GM19463 (cell line): Measurements from ENCODE around the gene HAS3.
A peak's percentile ranks its signal among the peaks of the same experiment; 100 is the strongest.
"Not testable (repeated sequence)": the region's sequence is repeated elsewhere in the genome, so short reads cannot be mapped to it uniquely, and the experiment has no call there.

Experiments
- ATAC-seq: cut with Tn5 transposase; IDR thresholded peaks from one replicate; pipeline ENCODE4 v1.9.1; 2021; ENCODE audit warnings: mild to moderate bottlenecking, moderate library complexity; ENCODE audit not compliant: unreplicated experiment

The HAS3 gene, protein sequence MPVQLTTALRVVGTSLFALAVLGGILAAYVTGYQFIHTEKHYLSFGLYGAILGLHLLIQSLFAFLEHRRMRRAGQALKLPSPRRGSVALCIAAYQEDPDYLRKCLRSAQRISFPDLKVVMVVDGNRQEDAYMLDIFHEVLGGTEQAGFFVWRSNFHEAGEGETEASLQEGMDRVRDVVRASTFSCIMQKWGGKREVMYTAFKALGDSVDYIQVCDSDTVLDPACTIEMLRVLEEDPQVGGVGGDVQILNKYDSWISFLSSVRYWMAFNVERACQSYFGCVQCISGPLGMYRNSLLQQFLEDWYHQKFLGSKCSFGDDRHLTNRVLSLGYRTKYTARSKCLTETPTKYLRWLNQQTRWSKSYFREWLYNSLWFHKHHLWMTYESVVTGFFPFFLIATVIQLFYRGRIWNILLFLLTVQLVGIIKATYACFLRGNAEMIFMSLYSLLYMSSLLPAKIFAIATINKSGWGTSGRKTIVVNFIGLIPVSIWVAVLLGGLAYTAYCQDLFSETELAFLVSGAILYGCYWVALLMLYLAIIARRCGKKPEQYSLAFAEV

DNA sequence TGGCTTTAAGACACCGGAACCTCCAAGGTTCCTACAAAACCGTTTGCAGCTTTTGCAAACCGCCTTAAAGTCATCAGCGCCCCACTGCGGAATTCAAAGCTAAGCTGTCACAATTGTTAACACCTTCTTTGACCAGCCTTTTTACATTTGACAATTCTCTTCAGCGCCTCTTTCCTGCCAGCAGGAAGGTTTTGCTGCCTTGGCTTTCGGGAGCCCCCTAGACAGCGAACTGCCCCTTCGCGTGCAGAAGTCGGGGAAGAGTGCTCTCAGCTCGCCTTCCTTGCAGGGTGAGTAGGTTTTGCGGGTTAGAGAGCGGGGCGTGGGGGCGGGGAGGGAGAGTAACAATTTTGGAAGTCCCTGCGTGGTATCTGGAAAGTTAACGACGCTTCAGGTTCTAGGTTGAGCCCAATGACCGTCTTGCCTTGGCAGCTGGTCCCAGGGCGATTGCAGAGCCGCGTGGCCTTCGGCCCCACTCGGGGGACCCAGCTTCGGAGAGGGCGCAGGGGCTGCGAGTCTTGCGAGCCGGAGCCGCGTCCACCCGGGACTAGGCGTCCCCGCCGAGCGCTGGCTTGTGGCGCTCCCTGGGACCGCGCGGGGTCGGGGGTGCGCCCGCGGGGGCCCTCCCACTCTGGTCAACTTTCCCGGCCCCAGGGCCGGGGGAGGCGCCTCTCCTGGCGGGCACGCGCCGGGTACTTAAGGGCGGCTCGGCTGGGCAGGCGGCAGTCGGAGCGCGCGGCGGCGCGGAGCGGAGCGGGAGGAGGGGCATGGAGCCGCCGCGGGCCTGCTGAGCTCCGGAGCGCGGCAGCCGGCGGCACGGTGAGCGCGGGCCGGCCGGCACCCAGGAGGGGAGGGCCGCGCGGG lies at the start of gene HAS3:
TSS of gene HAS3 (plus strand) at position 153 of the 861 bp plus-strand sequence. CDS start 3,743 bp downstream, outside the sequence.
- ATAC-seq, result no peak

DNA sequence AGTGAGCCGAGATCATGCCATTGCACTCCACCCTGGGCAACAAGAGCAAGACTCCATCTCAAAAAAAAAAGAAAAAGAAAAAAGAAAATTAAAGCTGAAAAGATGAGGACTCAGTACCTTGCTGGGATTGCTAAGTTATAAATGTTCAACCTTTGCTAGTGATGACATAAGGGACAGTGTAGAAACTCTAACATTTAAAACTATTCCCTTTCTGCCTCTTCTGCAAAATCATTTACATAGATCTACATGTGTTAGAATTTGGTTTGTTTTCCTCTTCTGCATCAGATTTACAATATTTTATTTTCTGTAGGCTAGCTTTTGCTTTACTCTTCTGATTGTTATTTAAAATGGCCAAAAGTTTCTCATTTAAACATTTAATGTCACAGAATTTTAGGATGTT lies 49.5 kb upstream of the HAS3 start:
- ATAC-seq, result no peak

DNA sequence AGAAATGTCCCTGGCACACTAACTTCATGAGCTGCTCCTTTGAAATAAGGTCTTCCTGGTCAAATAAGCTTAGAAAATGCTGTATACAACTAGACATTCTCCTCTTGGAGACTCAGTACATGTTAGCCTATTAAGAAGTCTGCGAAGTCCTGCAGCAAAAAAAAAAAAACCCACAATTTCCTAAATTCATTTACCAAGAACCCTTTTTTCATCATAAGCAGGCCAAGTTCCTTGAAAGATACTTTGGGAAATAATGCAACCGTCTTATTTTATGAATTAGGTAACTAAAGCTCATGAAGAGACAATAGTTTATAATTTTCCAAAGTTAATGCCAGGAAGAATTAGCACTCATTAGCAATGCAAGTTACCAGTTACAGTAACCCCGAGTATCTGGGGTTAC lies 49.0 kb upstream of the HAS3 start:
- no peak for ATAC-seq

DNA sequence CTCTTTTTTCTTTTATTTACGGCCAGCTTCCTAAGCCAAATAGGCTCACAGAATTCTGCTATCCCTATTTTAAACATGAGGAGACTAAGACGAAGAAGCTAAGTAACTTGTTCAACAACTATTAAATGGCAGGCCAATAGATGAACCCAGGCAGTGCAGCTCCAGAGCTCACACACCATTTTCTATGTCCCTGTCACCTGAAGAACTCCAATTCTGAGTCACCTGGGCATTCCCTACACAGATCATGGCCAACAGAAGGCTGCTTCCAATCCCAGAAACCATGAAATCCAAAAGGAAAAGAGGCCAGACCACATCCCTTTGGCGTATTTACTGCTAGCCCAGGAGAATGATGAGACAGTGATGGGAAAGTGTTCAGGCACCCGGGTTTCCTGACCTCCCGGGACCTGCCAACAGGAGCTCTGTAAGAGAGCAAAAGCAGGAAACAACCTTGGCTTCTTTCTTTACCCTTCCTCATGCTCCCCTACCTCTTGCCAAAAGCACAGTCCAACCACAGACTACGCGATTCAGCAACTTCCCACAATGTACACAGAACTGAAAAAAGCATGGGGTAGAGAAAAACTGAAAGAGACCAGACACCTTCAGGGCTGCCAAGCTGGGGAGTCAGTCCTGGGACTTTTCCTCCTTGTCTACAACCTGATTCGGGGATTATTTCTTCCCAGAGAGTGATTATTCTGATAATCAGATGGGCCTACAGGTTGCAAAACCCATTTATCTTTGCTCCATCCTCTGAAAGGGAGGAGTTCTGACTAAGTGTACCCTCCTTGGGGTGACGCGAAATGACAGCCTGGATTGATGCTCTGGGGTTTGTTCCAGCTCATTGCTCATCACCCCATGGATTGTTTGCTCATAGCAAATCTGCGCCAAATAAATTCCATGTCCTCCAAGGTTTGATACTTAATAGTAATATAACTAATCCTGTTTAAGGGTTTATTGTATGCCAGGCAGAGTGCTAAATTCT lies 47.8 kb upstream of the HAS3 start:
- peak; percentile 54 for ATAC-seq

DNA sequence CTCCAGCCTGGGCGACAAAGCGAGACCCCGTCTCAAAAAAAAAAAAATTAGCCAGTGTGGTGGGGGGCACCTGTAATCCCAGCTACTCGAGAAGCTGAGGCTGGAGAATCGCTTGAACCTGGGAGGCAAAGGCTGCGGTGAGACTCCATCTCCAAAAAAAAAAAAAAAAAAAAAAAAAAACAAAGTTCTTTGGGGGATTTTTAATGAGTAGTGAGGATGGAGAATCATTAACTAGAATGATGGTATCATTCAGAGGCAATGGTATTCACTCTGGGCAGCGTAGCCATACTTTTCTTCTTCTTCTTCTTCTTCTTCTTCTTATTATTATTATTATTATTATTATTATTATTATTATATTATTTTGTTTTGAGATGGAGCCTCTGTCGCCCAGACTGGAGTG lies 42.0 kb upstream of the HAS3 start:
- not testable (repeated sequence) for ATAC-seq

DNA sequence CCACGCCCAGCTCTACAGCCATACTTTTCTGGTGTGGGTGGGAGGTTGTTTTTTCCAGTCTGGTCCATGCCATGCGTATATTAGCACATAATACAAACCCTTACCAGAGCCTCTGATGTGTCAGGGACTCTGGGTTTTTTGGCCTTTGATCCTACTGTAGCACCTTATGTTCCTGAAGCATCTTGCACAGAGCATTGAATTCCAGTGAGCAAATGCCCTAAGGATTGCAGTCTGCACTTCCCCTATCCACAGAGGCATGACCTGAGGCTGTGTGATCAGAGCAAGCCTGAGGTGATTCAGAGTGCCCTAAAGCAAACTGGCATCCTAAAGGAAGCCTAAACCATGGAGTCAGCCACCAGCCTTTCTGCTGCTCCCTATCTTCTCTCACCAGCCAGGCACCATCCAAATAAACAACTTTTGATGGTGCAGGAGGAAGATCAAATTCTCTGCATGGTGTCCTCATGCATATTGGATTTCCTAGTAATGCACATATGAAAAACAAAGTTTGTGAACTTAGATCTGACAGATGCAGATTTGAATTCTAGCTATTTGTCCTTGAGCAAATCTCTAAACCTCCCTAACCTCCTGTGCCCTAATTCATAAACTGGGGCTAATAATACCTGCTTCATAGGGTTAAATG lies 41.2 kb upstream of the HAS3 start:
- ATAC-seq, result no peak

DNA sequence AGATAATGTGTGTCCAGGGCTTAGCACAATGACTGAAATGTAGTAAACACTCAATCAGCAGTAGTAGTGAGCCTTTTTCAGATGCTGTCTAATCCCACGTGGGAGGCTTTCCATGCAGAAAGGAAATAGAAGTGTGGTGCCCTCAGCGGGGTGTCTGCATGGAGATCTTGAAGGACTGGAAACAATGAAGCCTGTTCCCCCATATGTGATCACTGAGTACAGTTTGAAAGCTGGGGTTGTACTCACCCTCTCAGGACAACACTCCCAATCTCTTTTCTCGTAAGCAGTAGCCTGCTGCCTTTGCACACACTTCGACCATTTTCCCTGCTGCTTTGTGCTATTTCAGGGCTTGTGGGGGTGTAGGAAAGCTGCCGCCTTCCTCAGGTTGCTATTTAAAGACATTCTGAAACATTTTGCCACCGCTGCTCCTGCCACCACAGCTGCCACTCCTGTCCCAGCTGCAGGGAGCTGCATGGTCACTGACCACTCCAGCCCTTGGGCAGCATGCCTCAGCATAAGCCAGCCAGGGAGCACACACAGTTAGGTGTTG lies 40.6 kb upstream of the HAS3 start:
- no peak for ATAC-seq

DNA sequence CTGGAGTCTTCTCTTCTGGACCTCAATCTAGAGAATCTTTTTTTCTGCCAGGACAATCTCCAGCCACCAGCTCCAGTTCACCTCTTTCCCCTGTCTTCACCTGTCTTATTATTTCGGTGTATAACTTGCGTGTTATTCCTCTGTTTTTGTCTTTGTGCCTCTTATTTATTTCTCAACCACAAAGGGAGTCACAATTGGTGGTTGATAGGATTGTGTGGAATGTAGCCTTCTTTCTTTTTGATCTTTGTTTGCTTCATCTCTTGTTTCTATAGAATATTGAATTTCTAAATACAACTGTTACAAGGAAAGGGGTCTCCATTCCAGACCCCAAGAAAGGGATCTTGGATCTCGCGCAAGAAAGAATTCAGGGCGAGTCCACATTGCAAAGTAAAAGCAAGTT lies 35.9 kb upstream of the HAS3 start:
- no peak for ATAC-seq

DNA sequence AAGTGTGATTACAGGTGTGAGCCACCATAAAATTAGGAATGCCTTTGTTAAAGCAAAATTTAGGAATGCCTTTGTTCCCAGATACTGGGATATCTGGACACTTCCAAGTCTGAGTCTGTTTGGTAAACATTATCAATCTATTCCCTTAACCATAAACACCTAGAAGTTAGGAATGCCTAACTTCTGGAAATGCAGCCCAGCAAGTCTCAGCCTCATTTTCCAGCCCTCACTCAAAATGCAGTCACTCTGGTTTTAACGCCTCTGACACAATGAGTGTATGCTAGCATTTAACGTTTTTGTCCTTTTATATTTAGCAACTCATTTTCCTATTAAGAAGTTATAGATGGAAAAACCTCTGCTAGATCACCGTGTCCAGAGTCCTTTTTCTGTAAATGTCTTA lies 34.4 kb upstream of the HAS3 start:
- no peak for ATAC-seq

DNA sequence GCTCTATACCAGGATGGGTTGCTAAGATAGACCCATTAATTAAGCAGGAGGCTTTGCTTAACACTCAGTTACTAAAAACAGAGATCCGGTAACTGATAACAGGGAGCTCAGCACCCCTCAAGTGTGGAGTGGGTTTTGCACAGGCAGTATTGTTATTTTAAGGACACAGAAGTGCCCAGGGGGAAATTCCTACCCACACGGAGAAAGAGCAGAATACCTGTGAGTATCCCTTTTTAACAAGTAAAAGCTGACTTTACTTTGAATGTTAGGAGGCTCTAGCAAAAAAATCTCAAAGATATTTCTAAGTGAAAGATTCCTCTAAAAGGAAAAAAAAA lies 32.8 kb upstream of the HAS3 start:
- ATAC-seq, result no peak

DNA sequence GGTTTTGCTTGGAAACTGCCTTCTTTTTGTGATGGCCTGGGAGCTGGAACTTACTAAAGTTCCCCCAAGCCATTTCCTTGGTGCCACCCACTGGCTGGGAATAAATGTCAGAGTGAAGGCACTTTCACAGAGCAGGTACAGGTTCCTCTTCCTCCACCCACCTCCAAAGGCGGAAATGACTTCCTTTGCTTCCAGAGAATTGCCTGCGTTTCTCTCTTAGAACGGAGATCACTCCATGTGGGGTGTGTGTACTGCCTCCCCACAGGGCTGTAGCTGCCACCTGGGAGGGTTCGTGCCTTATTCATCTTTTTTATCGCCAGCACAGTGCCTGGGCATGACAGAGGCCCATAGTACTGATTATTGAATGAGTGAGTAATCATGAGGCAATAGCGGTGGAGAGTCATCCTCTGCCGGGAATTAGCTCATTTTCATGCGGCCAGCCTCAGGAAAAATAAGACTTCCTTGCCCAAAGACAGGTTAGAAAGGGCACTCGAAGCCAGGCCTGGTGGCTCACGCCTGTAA lies 32.2 kb upstream of the HAS3 start:
- ATAC-seq, result no peak

DNA sequence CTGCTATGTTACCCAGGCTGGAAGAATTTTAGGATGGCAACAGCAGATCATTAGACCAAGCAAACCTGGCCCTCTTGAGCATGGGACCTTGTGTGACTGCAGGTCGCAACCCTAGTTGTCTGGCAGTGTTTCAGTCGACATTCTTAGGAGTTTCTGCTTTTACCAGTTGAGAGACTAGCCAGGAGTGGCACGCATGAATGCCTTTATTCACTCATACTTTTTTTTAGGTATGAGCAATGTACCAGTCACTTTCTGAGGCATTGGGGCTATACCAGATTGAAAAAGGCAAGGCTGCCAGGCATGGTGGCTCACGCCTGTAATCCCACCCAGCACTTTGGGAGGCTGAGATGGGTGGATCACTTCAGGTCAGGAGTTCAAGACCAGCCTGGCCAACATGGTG lies 28.2 kb upstream of the HAS3 start:
- ATAC-seq, result no peak

DNA sequence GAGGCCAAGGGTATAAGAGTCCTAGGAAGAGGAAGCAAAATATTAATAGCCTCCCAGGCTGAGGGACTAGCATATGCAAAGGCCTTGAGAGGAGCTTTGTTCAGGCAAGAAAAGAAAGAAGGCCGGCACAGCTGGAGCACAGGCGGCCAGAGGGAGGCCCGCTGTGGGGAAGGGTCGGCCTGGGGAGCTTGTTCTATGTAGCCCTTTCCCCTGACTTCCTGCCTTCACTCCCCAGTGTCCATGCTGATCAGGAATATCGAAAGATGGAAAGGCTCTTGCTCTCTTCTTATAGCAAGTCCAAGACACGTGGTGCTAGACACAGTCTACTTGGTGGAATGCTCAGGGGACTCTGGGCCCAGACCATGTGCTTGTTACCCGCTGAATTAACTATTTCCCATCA lies 27.4 kb upstream of the HAS3 start:
- ATAC-seq, result no peak

DNA sequence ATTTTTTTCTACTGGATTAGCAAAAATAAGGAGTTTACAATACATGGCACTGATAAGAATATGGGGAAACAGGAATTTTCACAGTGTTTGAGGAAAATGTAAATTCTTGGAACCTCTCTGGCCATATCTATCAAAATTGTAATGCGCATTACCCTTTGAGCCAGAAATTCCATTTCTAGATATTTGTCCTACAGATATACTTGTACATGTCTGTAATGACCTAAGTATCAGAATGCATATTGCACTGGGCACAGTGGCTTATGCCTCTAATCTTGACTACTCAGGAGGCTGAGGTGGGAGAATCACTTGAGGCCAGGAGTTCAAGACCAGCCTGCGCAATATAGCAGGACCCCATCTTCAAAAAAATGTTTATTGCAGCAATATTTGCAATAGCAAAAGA lies 25.8 kb upstream of the HAS3 start:
- no peak for ATAC-seq

DNA sequence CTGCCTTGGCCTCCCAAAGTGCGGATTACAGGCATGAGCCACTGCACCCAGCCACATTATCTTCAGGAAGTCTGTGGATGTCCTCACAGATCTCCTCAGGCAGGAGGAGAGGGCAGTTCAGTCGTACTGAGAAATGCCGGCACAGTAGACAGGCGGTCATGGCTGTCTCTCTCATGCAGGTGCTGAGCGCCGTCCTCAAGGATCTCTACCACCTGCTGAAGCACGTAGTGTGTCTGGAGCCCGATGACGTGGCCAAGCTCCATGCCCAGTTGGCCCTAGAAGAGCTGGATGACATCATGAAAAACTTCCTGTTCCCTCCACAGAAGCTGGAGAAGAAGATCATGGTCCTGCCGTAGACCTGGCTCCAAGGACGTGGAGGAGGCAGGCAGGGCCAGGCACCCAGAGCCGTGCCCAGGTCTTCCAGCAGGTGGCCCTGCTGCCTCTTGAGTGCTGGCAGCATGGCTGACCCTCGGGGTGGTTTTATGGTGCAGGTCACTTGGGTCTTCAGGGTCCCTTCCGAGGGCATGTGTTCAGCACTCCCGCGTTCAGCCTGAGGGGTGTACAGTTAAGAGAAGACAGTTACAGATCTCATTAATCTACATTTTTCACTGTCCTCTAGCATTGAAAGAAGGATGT lies 22.0 kb upstream of the HAS3 start:
- ATAC-seq, result no peak

DNA sequence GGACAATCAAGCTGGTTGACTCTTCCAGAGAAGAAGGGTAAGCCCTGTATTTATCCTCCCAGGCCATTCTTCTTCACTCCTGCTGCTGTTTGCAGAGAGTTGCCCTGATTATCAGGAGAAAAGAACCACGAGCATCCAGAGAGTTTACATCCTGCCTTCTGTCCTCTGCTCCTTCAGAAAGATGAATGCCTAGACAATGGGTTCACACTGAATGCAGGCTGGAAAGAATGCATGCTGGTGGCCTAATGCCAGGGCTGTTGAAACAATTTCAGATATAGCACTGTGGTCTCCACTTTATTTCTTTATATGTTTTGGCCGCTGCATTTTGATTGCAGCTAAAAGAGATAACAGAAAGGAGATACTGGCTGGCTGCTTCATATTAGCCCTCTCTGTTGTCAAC lies 21.2 kb upstream of the HAS3 start:
- ATAC-seq, result no peak

DNA sequence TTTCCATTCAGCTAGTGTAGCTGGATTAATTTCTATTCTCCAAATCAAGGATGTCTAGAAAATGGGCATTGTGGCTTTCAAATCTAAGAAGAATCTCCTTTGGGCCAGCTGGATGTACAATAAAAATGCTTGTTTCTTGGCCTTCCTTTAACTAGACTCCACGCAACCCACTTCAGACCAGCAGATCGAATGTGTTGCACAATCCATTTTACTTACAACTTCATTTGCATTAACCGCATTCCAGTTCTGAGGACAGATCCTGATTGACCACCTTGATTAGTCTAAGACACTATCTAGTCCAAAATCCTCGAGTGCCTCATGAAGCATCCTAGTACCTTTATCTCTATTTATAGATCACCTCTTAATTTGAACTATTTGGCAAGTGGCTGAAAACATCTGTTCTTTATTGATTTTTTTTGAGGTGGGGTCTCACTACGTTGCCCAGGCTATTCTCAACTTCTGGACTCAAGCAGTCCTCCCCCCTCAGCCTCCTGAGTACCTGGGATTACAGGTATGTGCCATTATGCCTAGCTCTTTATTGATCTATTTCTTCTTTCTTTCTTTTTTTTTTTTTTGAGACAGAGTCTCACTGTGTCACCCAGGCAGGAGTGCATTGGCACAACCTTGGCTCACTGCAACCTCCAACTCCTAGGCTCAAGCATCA lies 20.3 kb upstream of the HAS3 start:
- ATAC-seq, result no peak

DNA sequence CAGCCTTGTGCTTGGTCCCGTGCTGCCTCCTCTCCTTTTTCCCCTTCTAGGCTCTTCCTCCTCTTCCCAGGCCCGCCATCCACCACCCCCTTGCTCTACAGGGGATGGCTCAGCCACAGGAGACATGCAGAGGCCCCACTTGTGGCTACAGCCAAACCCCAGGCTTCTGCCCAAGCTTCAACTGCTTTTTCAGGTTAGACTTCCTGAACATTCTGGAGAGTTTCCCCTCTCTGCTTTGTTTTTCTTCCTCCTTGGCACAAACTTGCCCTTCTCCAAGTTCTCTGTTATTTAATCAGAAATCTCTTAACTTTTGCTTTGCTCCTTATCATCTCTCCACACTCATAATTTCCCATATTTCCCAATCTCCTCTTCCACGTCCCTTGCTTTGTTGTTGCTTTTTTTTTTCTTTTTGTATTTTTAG lies 18.3 kb upstream of the HAS3 start:
- ATAC-seq, result no peak

DNA sequence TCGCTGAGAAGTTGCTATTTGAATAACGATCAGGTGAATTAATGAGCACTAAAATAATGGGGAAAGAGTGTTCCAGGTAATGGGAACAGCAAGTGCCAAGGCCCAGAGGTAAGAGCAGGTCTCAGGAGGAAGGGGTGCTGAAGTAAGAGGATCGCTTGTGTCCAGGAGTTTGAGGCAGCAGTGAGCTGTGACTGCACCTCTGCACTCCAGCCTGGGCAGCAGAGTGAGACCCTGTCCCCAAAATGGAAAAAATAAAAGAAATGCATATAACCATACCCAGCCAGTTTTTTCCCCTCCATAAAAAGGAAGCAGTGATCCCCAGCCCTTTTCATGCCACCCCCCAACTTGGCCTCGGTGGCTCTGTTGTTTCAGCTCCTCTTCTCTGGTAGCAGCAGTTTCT lies 16.8 kb upstream of the HAS3 start:
- no peak for ATAC-seq
